ENCODE data around the gene RBM18. TPM values are rescaled to one million over a fixed set of nuclear protein-coding genes. Genes with fewer than 3 reads are reported as not detected.

Gene RBM18
- total and polyA plus RNA-seq, 3 donors from 2014 or later, result 10.0 to 22.1 (median 11.8) TPM

DNA sequence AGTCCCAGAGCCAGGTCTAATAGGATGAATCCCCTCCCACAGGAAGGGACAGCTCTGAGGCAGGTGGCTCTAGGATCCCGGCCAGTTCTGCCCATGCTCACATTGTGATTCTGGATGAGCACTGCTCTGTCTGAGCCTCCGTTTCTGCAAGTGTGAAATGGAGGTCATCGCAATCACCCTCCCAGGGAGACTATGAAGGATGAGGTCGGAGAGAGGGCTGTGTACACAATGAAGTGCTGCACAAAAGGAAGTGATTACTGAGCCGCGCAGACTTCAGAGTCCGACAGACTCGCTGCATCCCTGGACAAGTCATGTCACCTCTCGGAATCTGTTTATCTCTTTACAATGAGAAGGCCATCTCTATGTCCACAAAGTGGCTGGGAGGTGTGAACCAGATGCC lies 57.5 kb downstream of the RBM18 start:
- WGBS, 2 donors, result 86 to 89% methylated on average over 8 to 9 of the region's 9 CpGs
- intact Hi-C loops (cut with DNase I; ENCODE audit: low total_unique reads), result no loop called here
- TF ChIP-seq POLR2A (IDR thresholded peaks at IDR 0.05) (no peak), CTCF (IDR thresholded peaks at IDR 0.05) (no peak)

DNA sequence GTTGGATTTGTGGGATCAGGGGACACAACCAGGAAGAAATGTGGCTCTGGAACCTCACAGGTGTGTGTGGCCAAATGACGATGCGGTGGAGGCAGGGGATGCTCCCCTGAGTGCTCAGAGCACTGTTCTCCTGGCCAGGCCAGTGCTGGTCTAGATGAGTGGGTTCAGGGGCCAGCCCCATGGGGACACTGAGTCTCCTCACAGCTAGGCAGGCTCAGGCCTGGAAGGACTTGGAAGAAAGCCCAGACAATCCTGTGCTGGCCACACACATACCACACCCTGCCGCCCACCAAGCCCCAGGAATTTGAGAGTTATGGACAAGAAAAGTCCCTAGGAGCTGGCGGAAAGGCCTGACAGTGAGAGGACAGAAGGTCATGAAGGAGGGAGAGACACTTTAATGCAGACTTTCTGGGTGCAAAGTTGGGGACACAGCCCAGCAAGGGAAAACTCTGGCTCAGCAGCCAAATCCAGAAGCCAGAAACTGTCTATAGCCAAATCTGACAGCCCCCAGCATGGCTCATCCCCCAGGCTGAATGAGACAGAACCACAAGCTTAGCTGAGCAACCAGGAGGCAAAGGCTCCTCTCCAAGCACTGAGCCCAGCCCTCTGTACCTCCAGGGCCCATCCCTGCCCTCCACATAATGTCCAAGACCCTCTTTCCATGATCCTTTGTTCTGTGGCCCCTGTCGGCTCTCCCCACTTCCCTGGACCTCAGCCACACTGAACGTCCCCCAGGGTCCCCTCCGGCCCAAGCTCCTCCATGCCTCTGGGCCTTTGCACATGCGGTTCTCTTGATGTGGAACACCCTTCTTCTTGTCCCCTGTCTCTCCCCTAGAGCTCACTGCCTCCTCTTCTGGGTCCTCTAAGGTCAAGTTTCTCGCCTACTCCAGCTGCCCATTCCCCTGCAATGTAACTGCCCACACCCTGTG lies 58.3 kb downstream of the RBM18 start:
- no peak overlapping the region for H3K27ac ChIP-seq
- no peaks in the 10 kb centered on the region for H3K4me1 ChIP-seq
- H3K27me3 ChIP-seq, result no peaks in the 10 kb centered on the region
- intact Hi-C loops (cut with DNase I; ENCODE audit: low total_unique reads), result no loop called here
- TF ChIP-seq CTCF (IDR thresholded peaks at IDR 0.05) (no peak), POLR2A (IDR thresholded peaks at IDR 0.05) (no peak)
- no peak overlapping the region for H3K4me3 ChIP-seq
- no peaks in the 10 kb centered on the region for H3K9me3 ChIP-seq
- H3K36me3 ChIP-seq (ENCODE audit: low read depth, missing control alignments), result no peaks in the 10 kb centered on the region
- WGBS, 2 donors, result 70 to 79% methylated on average over 9 of the region's 9 CpGs
- DNase-seq, result no peak

More for the DNA sequence above, 57.5 kb downstream of the RBM18 start:
- H3K36me3 ChIP-seq (ENCODE audit: low read depth, missing control alignments), result no peaks in the 10 kb centered on the region
- no peaks in the 10 kb centered on the region for H3K4me1 ChIP-seq
- H3K27me3 ChIP-seq, result no peaks in the 10 kb centered on the region
- no peaks in the 10 kb centered on the region for H3K9me3 ChIP-seq
- no peak for DNase-seq
- no peak overlapping the region for H3K4me3 ChIP-seq
- no peak overlapping the region for H3K27ac ChIP-seq

DNA sequence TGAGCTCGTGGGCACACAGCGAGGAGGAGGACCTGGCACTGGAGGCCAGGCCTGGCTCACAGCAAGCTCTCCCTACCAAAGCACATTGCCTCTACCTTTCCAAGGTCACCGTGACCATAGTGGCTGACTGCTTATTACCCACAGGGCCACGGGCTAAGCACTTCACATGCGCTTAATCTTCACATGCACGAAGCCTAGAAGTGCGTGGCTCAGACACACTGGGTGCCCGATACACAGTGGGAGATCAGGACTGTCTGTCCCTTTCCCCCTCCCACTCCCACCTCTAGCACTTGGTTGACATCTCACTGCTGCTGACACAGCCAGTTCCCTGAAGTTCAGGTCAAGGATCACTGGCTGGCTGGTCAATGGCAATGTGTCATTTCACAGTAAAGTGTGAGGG lies 59.5 kb downstream of the RBM18 start:
- H3K4me1 ChIP-seq, result no peaks in the 10 kb centered on the region
- no peaks in the 10 kb centered on the region for H3K27me3 ChIP-seq
- H3K36me3 ChIP-seq (ENCODE audit: low read depth, missing control alignments), result no peaks in the 10 kb centered on the region
- H3K9me3 ChIP-seq, result no peaks in the 10 kb centered on the region
- TF ChIP-seq CTCF (IDR thresholded peaks at IDR 0.05) (no peak), POLR2A (IDR thresholded peaks at IDR 0.05) (no peak)
- DNase-seq, result no peak
- H3K27ac ChIP-seq, result no peak overlapping the region
- H3K4me3 ChIP-seq, result no peak overlapping the region
- intact Hi-C loops (cut with DNase I; ENCODE audit: low total_unique reads), result no loop called here
- WGBS, 2 donors, result 85 to 87% methylated on average over 8 of the region's 8 CpGs

DNA sequence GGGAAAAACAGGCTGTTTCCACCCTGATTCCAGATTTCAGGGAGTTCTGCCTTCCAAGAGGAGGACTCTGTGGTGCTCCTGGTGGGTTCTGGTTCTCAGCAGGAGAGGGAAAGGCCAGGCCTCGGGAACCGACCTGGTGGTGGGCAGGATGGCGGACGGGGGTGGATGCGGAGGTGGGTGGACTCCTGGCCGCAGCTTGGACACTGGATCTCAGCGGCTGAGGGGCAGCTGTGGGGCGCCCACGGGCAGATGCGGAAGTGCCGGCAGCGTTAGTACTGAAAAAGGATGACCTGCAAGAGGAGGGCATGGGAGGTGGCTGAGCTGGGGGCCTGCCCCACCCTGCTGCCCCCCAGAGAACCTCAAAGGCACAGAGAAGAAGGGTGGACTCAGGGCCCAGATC lies 60.1 kb downstream of the RBM18 start:
- no peaks in the 10 kb centered on the region for H3K27me3 ChIP-seq
- WGBS, 2 donors, result 79 to 93% methylated on average over 12 of the region's 12 CpGs

More for the DNA sequence above, 60.1 kb downstream of the RBM18 start:
- no peaks in the 10 kb centered on the region for H3K9me3 ChIP-seq
- intact Hi-C loops (cut with DNase I; ENCODE audit: low total_unique reads), result no loop called here
- H3K27ac ChIP-seq, result no peak overlapping the region
- DNase-seq, result no peak
- no peaks in the 10 kb centered on the region for H3K4me1 ChIP-seq
- no peak for TF ChIP-seq POLR2A (IDR thresholded peaks at IDR 0.05)
- TF ChIP-seq CTCF (IDR thresholded peaks at IDR 0.05), result no peak
- H3K36me3 ChIP-seq (ENCODE audit: low read depth, missing control alignments), result no peaks in the 10 kb centered on the region
- no peak overlapping the region for H3K4me3 ChIP-seq

All from testis (tissue), 3 donors.